Erythroblast (primary cell): ENCODE measurements around the gene ABAT.

ENCODE experiments used
- GATA1 ChIP-seq: IDR thresholded peaks from 2 replicates; pipeline ENCODE4 v1.6.1; 2011; ENCODE audit warnings: low read depth, mild to moderate bottlenecking, control low read depth, low read length, moderate library complexity
- POLR2A ChIP-seq: IDR thresholded peaks from 2 replicates; pipeline ENCODE4 v1.6.1; 2011; ENCODE audit warnings: mild to moderate bottlenecking, low read length

DNA sequence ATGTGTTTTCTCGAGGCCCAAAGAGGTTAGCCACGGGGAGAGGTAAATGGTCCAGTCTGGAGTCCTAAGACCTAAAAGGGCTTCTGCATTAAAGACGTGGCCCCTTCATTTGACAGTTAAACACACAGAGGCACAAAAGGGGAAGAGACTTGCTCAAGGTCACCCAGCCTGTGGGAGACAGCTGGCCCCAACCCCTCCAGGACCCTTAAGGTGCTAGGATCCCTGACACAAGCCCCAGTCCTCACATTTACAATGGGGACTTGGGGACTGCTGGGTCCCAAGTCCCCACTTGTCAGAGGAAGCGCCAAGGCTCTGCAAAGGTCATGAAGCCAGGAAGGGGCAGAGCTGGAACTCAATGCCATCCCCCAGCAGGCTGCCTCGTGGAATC is 1.7 kb downstream of the ABAT start:
- TF ChIP-seq POLR2A (no peak), GATA1 (no peak)
